Stimulated activated memory B cell treated with anti-CD40 and anti-IgM and Interleukin-4, amounts not matched to agents 10 μg/mL and 1 μg/mL and 100 μg/mL, for 72 hours (primary cell): Measurements from ENCODE around the gene LAMTOR5.
A peak's percentile ranks its signal among the peaks of the same experiment; 100 is the strongest.
"Not testable (repeated sequence)": the region's sequence is repeated elsewhere in the genome, so short reads cannot be mapped to it uniquely, and the experiment has no call there.

Experiments used
- ATAC-seq: fragments of 150-1000 bp; cut with Tn5 transposase; 2 replicates; pipeline ENCODE4 v1.10.0; 2021
- H3K27ac Mint-ChIP-seq: one replicate; pipeline ENCODE4 v1.8.0; 2022; ENCODE audit warnings: mild to moderate bottlenecking, mixed read lengths
- H3K27me3 Mint-ChIP-seq: one replicate; pipeline ENCODE4 v1.8.0; 2022; ENCODE audit warnings: mixed read lengths
- H3K36me3 Mint-ChIP-seq: one replicate; pipeline ENCODE4 v1.8.0; 2022; ENCODE audit warnings: mixed read lengths
- H3K4me1 Mint-ChIP-seq: one replicate; pipeline ENCODE4 v1.8.0; 2022; ENCODE audit warnings: mixed read lengths
- H3K4me3 Mint-ChIP-seq: one replicate; pipeline ENCODE4 v1.8.0; 2022; ENCODE audit warnings: mild to moderate bottlenecking, moderate library complexity, mixed read lengths
- H3K9me3 Mint-ChIP-seq: one replicate; pipeline ENCODE4 v1.8.0; 2022; ENCODE audit warnings: mixed read lengths

The LAMTOR5 gene

DNA sequence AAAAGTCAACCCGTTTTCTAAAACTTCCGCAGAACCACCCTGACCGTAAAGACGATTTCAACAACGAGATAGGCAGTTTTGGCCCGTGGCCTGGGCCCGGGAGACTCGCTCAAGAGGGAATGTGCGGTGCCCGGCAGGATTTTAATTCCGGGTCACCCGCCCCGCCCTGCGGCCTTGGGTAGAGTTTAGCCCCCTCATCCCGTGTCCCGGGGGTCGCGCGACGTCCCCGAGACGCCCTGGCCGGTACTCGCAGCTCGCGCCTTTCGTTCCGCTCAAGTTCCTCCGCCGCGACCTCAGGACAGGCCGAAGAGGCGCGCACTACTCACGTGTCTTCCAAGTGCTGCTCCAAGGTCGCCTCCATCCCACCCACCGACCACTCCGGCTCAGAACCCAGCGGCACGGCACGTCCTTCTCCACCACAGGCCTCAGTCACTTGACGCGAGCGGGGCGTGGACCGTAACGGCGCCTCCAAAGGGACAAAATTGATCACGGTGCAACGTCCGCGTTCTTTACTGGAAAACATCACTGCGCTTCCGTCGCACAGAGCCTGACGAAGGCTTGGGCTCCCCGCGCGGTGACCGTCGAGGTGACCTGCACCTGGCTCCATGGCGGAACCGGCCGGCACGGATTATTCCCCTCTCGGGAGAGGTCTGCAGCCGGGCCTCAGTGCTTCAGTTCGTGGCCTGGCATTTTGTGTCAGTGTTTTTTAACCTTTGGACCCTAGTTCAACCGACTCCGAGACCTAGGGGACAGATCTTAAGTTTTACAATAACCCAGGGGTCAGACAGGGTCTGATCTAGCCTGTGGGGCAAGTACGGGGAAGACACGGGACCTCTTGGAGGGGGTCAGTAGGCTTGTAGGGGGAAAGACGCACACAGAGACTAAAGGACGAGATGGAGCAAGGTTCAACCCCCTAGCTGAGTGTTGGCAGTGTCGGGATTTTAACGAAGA lies at the start of gene LAMTOR5:
TSS of gene LAMTOR5 (minus strand) at position 435 of the 951 bp plus-strand sequence. CDS start at position 361, 74 bp downstream.
- Mint-ChIP-seq H3K4me3 (peak within 1 kb of the TSS; percentile 96), H3K4me1 (peaks cover 22% of the 10 kb centered on the region), H3K9me3 (no peaks in the 10 kb centered on the region), H3K36me3 (peaks cover 12% of the 10 kb centered on the region), H3K27ac (peak within 1 kb of the TSS; percentile 98), H3K27me3 (no peaks in the 10 kb centered on the region)
- peak; percentile 94 for ATAC-seq

- H3K4me3 Mint-ChIP-seq: no peak overlapping the region
- peaks cover 4% of the 10 kb centered on the region for H3K27me3 Mint-ChIP-seq
- H3K9me3 Mint-ChIP-seq: no peaks in the 10 kb centered on the region
- H3K36me3 Mint-ChIP-seq: no peaks in the 10 kb centered on the region
- H3K4me1 Mint-ChIP-seq: no peaks in the 10 kb centered on the region
- no peak overlapping the region for H3K27ac Mint-ChIP-seq
- ATAC-seq: no peak
Measured at GRCh38 chr1:110457206-110457605, 49.7 kb upstream of the LAMTOR5 start.

DNA sequence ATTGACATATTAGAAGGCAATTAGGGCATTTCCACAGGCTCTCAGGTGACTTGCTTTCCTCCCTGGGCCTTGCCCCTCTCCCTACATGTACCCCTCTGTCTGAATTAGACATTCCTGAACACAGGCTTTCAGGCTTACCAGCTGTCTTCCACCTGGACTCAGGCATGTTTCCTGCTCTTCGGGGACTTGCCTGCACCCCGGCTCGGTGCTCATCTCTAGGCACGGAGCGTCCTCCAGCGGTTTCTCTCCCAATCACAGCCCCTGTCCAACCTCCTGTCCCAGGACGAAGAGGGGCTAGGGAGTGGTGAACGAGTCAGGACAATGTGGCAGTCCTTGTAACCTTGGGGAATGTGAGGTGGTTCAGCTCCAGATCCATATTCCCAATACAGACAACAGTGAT lies 47.7 kb upstream of the LAMTOR5 start:
- Mint-ChIP-seq H3K36me3 (no peaks in the 10 kb centered on the region), H3K27ac (no peak overlapping the region), H3K4me3 (no peak overlapping the region), H3K27me3 (peaks cover 15% of the 10 kb centered on the region), H3K9me3 (no peaks in the 10 kb centered on the region), H3K4me1 (no peaks in the 10 kb centered on the region)
- ATAC-seq: no peak

GRCh38 chr1:110454328-110454727 lies 46.8 kb upstream of the LAMTOR5 start:
- no peak overlapping the region for H3K27ac Mint-ChIP-seq
- no peak for ATAC-seq
- no peaks in the 10 kb centered on the region for H3K36me3 Mint-ChIP-seq
- peaks cover 15% of the 10 kb centered on the region for H3K27me3 Mint-ChIP-seq
- no peaks in the 10 kb centered on the region for H3K4me1 Mint-ChIP-seq
- H3K9me3 Mint-ChIP-seq: no peaks in the 10 kb centered on the region
- no peak overlapping the region for H3K4me3 Mint-ChIP-seq

DNA sequence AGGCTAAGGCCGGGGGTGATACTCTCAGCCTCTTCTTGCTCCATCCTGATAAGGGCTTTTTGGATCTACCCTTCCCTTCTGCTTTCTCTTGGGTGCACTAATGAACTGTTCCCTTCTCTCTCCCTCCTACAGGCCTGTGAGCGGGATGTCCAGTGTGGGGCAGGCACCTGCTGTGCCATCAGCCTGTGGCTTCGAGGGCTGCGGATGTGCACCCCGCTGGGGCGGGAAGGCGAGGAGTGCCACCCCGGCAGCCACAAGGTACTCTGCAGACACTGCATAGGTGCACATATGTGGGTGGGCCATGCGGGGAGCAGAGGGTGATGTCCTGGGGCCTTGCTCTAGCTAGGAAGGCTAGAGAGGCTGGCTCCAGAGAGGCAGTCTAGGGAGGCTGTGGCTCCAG lies 46.3 kb upstream of the LAMTOR5 start:
- ATAC-seq: no peak
- H3K4me1 Mint-ChIP-seq: no peaks in the 10 kb centered on the region

DNA sequence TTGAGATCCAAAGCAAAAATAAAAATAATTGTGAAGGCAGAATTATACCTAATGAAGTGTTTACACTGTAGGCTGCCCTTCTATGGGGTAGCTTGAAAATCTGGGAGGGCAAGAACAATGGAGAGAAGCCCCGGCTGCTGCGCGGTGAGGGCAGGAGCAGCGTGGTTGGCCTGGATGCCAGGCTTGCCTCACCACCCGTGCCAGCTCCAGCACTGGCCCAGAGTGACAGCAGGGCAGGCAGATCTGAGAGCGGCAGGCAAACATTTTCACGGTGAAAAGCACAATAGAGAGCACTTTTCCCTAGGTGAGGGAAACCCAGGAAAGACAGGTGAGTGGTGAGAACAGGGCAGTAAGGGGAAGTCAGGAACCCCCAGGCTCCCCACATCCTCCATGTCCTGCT lies 44.8 kb upstream of the LAMTOR5 start:
- no peaks in the 10 kb centered on the region for H3K9me3 Mint-ChIP-seq
- ATAC-seq: no peak
- H3K27me3 Mint-ChIP-seq: peaks cover 15% of the 10 kb centered on the region
- H3K4me3 Mint-ChIP-seq: no peak overlapping the region
- H3K36me3 Mint-ChIP-seq: no peaks in the 10 kb centered on the region
- no peak overlapping the region for H3K27ac Mint-ChIP-seq
- no peaks in the 10 kb centered on the region for H3K4me1 Mint-ChIP-seq

More for the DNA sequence above, 46.3 kb upstream of the LAMTOR5 start:
- Mint-ChIP-seq H3K36me3 (no peaks in the 10 kb centered on the region), H3K27me3 (peaks cover 15% of the 10 kb centered on the region), H3K4me3 (no peak overlapping the region), H3K27ac (no peak overlapping the region), H3K9me3 (no peaks in the 10 kb centered on the region)

DNA sequence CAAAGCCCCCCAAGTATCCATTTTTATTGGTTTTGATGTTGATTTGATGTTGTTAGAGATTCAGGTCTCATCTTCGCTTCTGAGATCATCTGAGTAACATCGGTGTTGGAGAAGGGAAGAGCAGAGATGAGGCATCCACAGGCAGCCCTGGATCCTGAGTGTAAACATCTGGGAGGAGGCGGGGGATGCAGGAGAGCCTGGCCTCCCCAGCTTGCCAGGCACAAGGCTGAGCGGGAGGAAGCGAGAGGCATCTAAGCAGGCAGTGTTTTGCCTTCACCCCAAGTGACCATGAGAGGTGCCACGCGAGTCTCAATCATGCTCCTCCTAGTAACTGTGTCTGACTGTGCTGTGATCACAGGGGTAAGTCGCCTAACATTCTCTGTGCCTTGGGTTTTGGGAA lies 43.4 kb upstream of the LAMTOR5 start, which contains the start of gene PROK1:
TSS of gene PROK1 (plus strand) at position 221 of the 400 bp plus-strand sequence. CDS start at position 289, 68 bp downstream.
- ATAC-seq: no peak
- H3K36me3 Mint-ChIP-seq: no peaks in the 10 kb centered on the region
- H3K4me3 Mint-ChIP-seq: no peak within 1 kb of the TSS
- no peaks in the 10 kb centered on the region for H3K9me3 Mint-ChIP-seq
- no peak within 1 kb of the TSS for H3K27ac Mint-ChIP-seq
- no peaks in the 10 kb centered on the region for H3K4me1 Mint-ChIP-seq
- H3K27me3 Mint-ChIP-seq: peaks cover 15% of the 10 kb centered on the region

- H3K27me3 Mint-ChIP-seq: peaks cover 15% of the 10 kb centered on the region
- H3K4me1 Mint-ChIP-seq: no peaks in the 10 kb centered on the region
- no peaks in the 10 kb centered on the region for H3K9me3 Mint-ChIP-seq
- no peaks in the 10 kb centered on the region for H3K36me3 Mint-ChIP-seq
- no peak for ATAC-seq
- H3K4me3 Mint-ChIP-seq: no peak overlapping the region
- H3K27ac Mint-ChIP-seq: no peak overlapping the region
Measured at GRCh38 chr1:110449661-110450651, 42.5 kb upstream of the LAMTOR5 start.

DNA sequence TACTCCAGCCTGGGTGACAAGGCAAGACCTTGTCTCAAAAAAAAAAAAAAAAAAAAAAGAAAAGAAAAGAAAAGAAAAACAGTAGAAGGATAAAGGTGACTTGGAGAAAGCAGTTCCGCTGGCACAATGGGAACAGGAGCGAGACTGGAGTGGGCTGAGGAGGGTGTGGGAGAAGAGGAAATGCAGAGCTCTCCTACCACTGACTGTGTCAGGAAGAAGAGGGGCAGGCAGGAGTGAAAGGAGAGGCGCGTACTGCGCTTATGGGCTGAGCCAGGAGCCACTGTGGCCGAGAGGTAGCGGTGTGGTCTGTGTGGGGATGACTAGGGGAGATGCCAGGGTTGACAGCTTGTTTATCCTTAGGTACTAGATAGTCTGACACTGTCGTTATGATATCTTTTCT lies 37.1 kb upstream of the LAMTOR5 start:
- H3K4me1 Mint-ChIP-seq: no peaks in the 10 kb centered on the region
- no peak overlapping the region for H3K4me3 Mint-ChIP-seq
- peaks cover 3% of the 10 kb centered on the region for H3K27me3 Mint-ChIP-seq
- H3K9me3 Mint-ChIP-seq: no peaks in the 10 kb centered on the region
- no peak for ATAC-seq
- H3K36me3 Mint-ChIP-seq: no peaks in the 10 kb centered on the region
- H3K27ac Mint-ChIP-seq: no peak overlapping the region

DNA sequence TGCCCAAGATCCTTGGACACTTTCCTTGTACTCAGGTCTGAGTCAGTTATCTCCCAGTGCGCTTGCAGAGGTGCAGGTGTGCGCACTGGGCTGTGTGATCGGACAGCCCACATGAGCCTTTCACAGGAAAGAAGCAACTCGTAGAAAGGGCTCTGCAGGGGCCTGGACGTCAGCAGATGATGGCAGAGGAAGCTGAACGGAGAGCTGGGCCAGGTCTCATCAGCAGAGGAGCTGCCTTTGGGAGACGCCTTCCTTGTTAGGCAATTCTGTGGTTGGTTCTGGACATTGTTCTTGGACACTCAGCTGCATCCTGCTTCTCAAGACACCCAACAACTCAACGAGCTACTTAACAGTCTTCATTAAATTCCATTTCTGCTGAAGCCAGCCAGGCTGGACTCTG lies 36.0 kb upstream of the LAMTOR5 start:
- no peak overlapping the region for H3K27ac Mint-ChIP-seq
- ATAC-seq: no peak
- no peaks in the 10 kb centered on the region for H3K36me3 Mint-ChIP-seq
- peaks cover 14% of the 10 kb centered on the region for H3K27me3 Mint-ChIP-seq
- H3K4me1 Mint-ChIP-seq: no peaks in the 10 kb centered on the region
- no peaks in the 10 kb centered on the region for H3K9me3 Mint-ChIP-seq
- H3K4me3 Mint-ChIP-seq: no peak overlapping the region

DNA sequence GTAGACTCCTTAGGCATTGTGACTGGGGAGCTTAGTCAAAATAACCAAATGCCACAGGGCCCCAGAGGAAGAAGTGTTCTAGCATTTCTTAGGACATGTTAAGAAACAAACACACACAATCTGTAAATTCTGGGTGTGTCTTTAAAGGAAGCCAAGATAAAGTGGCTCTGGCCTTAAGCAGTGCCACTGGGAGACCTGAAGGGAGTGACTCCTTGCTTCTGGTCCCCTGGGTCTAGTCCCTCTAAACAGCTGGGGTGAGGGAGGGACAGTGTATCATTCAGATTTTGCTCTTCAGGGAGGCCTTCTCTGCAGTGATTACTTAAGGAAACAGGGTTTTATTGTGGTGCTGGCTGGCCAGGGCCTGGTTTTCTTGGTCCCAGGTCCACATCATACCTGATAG lies 34.4 kb upstream of the LAMTOR5 start:
- Mint-ChIP-seq H3K27me3 (peaks cover 29% of the 10 kb centered on the region), H3K4me3 (no peak overlapping the region), H3K9me3 (no peaks in the 10 kb centered on the region), H3K36me3 (no peaks in the 10 kb centered on the region), H3K27ac (no peak overlapping the region), H3K4me1 (no peaks in the 10 kb centered on the region)
- no peak for ATAC-seq

DNA sequence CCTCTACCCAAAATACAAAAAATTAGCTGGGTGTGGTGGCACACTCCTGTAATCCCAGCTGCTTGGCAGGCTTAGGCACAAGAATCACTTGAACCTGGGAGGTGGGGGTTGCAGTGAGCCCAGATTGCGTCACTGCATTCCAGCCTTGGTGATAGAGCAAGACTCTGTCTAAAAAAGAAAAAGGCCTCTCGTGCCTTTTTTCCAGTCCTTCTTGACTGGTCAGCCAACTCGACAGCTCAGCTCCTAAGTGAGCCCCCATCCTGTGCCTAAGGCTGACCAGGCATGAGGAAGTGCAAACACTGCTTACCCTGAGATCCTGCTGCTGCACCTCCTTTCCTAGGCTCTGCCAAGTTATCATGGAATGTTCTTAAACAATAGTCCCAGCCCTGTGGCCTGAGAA lies 33.4 kb upstream of the LAMTOR5 start:
- Mint-ChIP-seq H3K27me3 (peaks cover 29% of the 10 kb centered on the region), H3K4me1 (no peaks in the 10 kb centered on the region), H3K9me3 (no peaks in the 10 kb centered on the region), H3K27ac (no peak overlapping the region), H3K36me3 (no peaks in the 10 kb centered on the region), H3K4me3 (no peak overlapping the region)
- no peak for ATAC-seq

DNA sequence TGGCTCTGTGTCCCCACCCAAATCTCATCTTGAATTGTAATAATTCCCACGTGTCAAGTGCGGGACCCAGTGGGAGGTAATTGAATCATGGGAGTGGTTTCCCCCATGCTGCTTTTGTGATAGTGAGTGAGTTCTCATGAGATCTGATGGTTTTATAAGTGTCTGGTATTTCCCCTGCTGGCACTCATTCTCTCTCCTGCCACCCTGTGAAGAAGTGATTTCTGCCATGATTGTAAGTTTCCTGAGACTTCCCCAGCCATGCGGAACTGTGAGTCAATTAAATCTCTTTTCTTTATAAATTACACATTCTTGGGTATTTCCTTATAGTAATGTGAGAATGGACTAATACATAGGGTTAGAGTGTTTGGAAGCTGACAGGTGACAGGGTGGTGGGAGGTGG lies 32.4 kb upstream of the LAMTOR5 start:
- not testable (repeated sequence) for H3K4me1 Mint-ChIP-seq, H3K9me3 Mint-ChIP-seq, H3K4me3 Mint-ChIP-seq, ATAC-seq, H3K27ac Mint-ChIP-seq, H3K36me3 Mint-ChIP-seq
- H3K27me3 Mint-ChIP-seq: peaks cover 29% of the 10 kb centered on the region

DNA sequence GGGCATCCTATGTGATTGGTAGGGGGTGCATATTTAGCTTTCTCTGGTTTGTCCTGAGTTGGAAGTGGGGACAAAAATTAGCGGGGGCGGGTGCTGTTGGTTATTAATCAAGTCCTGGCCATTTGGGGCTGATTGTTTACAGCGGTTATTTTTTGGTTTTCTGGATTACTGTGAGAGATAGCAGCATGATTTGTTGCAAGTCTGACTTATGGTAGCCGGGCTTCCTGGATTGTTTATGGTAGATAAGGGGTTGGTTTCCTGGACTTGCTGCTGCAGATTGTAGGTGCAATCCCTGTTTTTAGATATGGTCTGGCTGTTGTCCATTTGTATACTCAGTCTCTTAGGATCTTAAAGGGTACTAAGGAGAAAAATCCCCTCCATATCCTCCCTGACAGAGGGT lies 31.4 kb upstream of the LAMTOR5 start:
- no peaks in the 10 kb centered on the region for H3K9me3 Mint-ChIP-seq
- H3K4me3 Mint-ChIP-seq: no peak overlapping the region
- peaks cover 29% of the 10 kb centered on the region for H3K27me3 Mint-ChIP-seq
- ATAC-seq: no peak
- H3K27ac Mint-ChIP-seq: no peak overlapping the region
- no peaks in the 10 kb centered on the region for H3K4me1 Mint-ChIP-seq
- no peaks in the 10 kb centered on the region for H3K36me3 Mint-ChIP-seq

GRCh38 chr1:110437645-110438299 lies 30.3 kb upstream of the LAMTOR5 start:
- H3K4me3 Mint-ChIP-seq, H3K27ac Mint-ChIP-seq, ATAC-seq, H3K9me3 Mint-ChIP-seq, H3K4me1 Mint-ChIP-seq, H3K36me3 Mint-ChIP-seq: not testable (repeated sequence)
- peaks cover 29% of the 10 kb centered on the region for H3K27me3 Mint-ChIP-seq
